H4 (cell line): Measurements from ENCODE around the gene MARCHF2. TPM values are rescaled to one million over a fixed set of nuclear protein-coding genes. Genes with fewer than 3 reads are reported as not detected.

Experiments used
- DNase-seq: peaks from one replicate; pipeline ENCODE4 v3.0.0-alpha.2; 2015; ENCODE audit warnings: low spot score
- total RNA-seq: library from RNA; depleted of rRNA; stranded (reverse); fragments of >200 nt; shearing (Covaris generic); gene quantifications from 2 replicates; pipeline ENCODE4 v1.2.3, GENCODE V29; 2014

The MARCHF2 gene
- total RNA-seq, 1 experiment from 2014 or later, result 30.6 TPM

DNA sequence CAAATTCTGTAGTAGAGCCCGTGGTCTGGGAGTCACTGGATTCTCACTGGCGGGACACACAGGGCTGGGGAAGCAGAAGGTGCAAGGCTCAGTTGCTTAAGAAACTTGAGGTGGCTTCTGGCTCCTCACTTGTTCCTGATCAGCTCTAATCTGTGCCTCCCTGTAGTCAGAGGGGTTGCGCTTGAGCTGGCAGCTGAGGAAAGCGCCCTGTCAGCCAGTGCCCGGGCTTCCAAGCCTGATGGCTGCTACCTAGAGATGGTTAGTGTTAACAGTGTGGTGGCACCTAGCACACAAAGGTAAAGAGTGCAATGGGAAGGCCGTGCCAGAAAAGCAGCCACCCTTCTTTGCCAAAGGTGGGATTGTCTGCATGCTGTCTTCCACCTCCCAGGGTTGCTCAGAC lies 40.5 kb downstream of the MARCHF2 start:
- DNase-seq, result no peak

DNA sequence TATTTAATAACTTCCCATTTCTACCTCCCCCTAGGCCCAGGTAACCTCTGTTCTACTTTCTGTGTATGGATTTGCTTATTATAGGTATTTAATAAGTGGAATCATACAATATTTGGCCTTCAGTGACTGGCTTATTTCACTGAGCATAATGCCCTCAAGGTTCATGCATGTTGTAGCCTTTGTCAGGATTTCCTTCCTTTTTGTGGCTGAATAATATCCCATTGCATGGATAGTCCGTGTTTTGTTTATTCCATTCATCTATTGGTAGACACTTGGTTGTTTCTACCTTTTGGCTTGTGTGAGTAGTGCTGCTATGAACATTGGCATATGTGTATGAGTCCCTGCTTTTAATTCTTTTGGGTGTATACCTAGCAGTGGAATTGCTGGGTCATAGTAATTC lies 41.1 kb downstream of the MARCHF2 start:
- DNase-seq, result no peak

DNA sequence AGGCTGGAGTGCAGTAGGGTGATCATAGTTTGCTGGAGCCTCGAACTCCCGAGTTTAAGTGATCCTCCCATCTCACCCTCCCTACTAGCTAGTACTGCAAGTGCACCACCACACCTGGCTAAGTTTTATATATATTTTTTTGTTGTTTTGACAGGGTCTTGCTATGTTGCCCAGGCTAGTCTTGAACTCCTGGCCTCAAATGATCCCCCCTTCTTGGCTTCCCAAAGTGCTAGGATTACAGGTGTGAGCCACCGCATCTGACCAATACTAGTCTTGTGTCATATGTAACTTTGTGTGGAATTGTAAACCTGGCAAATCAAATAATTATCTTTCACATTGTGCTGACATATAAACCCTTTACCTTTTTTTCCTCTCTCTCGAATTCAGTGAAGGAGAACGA lies 41.9 kb downstream of the MARCHF2 start:
- no peak for DNase-seq

DNA sequence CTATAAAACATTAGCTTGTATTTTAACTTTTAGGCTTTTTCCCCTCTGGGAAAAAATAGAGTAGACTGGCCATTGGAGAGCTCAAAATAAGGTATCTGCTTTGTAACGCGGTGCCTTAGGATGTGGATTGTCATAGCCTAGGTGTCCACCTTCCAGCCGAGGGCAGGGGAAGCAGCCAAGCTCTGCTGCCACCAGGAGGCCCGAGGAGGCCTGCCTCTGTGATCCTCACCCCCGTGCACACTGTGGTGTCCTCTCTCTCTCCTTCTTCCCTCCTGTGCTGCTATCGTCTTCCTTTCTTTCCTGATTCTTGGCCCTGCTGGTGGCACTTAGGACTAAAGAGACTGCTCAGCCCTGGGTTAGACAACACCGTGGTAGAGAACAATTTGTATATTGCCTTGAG lies 43.0 kb downstream of the MARCHF2 start:
- DNase-seq, result no peak

DNA sequence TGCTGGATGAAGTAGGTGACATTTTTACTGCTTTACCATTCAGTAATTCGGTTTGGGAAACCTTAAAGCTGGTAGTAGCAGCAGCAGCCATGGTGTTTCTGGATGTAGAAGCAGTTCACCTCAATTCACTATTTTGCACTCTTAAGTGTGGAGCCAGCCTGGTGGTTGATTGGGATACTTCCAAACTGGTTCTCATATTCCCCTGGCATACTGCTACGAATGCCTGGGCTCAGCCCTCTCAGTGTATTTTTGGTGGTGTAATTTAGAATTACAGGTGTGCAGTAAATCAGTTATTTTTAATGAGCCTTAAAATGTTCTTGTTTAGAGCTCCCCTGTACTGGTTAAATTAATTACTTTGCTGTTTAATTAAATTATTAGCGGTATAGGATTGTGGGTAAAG lies 44.1 kb downstream of the MARCHF2 start:
- DNase-seq, result no peak

DNA sequence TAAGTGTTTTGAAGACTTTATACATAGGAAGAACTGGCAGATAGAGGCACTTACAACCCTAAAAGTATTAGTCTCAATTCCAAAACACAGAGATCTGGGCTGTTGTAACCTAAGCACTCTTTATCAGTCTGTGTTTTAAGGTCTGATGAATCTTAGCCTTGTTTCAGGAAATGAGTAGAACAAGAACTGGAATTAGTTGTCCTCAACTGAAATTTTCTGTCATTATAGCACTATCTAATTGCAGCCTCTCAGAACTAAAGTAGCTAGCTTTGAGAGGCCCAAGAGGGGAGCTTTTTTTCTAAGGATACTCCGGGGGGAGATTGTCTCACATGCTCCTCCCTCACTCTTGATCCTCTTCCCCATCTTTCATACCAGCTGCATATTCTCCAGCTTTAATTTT lies 44.7 kb downstream of the MARCHF2 start:
- no peak for DNase-seq

DNA sequence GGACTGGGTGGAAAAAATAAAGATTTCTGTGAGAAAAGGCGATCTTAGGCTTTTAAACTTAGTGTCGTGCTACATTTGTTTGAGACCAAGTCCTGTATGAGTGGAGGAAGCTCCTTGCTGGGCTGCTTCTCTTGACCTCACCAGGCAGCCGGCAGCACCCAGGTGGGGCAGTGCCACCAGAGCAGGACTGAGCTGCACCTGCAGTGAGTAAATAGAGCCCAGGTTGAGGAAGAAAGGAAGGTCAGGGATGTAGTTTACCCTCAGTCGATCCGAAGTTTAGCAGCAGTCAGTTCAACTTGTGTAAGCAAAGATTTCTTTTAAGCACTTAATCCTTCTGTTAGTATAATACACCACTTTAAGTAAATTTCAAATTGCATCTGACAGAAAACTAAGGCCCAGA lies 45.3 kb downstream of the MARCHF2 start:
- no peak for DNase-seq

DNA sequence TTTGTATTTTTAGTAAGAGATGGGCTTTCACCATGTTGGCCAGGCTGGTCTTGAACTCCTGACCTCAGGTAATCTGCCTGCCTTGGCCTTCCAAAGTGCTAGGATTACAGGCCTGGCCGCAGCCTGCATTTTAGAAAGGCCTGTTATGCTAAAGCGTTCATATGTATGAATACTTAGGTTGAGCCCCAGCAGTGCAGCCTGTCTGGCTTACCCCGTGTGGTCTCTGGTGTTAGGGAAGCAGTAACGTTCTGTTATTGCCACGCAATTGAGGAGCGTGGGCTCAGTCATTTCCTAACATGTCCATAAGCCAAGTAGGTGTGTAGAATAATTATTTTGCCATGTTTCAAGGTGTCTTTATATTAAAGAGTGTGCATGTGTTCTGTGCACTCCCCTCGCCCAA lies 46.0 kb downstream of the MARCHF2 start:
- DNase-seq, result no peak

DNA sequence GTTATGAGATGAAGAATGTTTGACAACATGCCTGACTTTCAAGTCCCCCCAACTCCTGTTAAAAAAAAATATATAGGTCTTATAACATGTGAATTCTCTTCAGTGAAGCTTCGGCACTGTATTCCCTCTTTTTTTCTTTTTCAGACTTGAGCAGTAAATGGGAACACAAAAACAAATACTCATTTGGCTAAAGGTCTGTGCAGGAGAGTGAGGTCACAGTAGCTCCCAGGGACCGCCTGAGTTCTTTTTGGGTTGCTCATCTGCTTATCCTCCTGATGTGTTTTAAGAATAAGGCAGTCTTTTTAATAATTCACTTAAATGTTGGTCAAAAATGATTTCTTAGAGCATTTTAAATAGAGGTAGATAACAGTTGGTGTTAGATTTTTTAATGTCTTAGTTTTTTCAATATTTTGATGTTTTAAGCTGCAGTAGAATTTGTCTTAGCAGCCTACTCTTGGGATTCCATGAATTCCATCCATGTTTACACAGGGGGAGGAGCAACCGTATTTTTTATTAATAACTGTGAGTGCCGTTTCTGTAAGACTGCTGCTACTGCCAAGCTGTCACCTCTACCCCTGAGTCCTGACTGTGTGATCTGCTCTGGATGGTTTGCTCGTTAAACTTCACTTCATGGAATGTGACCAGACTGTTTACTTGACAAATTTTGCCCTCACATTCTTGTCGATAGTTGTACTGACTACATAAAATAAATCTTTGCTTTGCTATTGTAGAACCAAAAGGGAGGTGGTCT lies 46.6 kb downstream of the MARCHF2 start:
- DNase-seq, result no peak

DNA sequence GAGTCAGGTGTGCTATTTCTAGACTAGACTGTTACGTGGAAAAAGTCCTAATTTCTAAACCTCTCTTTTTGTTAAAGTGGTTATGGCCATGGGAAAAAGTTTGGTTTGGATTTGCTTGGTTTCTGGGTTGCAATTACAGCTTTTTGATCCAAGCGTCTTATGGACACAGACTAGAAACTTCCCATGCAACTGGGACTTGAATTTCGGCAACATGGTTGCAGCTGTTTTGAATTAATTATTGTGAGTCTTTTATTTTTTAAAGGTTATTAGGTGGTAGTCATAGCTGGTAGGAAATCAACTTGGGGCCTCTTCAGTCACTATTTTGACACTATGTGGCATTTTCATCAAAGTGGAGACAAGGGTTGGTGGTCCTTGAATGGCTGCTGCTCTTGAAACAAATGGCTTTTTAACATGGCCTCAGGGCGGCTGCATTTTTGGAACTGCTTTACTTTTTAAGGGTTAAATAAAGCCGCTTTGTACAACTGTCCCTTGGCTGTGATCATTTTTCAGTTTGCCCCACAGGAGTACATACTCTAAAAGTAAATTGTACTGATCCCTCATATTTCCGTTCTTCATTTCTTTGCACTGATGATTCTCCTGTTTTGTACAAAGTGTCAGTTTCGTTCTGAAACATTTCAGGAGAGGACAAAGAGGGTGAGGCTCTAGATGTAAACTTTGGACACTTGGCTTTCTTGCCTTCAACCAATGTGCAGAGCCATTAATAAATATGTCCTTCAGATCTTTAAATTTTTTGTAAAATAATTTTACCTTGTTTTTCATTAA lies 47.6 kb downstream of the MARCHF2 start:
- DNase-seq, result no peak

DNA sequence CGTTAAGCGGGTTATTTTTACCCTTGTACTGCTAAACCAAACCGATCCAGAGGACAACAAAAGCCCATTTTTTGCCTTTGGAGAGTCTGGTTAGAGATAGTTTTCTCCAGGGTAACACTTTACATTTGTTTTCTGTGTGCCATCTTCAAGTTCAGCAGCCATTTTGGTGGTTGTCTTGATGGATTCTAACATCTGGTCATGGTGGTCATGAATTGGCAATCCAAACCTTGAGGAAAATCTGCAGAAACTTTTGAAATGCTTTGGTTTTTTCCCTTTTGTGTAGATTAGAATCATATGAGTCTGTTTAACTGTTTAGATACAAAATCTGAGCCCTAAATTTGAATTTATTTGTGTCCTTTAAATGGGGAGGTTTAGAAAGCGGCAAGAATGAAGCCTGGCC lies 48.3 kb downstream of the MARCHF2 start:
- DNase-seq, result no peak

DNA sequence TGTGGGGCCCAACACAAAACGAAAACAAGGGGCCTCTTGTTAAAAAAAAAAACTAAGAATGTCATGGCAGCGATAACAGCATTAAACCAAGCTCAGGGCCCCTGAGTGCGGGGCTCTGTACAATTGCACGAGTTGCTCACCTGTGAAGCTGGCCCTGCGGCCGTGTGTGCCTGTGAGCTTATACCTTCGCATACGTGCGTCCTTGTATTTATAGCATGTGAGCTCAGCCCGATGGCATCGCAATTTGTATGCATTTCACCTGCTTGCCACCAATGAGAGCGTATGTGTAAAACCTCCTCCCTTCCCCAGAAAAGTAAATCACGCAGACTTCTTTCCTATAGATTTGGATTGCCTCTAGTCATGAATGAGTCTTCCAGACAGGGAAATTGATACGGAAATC lies 48.8 kb downstream of the MARCHF2 start:
- no peak for DNase-seq

DNA sequence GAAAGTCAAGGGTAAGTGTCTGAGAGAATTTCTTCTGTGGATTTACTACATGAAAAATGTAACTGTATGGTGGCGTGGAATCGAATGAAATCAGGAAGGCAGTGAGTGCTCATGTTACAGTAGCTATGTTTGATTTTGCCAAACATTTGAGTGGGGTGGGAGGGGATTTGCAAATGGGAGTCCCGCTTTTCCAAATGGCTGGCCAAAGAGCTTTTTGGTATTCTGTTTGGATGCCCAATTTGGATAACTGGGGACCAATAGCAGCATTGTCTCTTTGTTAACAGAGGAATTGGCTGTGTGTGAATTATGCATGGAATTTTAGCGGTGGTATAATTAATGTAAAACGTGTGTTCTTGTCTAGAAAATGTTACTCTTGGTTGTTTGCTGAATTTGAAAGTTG lies 49.5 kb downstream of the MARCHF2 start:
- DNase-seq, result no peak

DNA sequence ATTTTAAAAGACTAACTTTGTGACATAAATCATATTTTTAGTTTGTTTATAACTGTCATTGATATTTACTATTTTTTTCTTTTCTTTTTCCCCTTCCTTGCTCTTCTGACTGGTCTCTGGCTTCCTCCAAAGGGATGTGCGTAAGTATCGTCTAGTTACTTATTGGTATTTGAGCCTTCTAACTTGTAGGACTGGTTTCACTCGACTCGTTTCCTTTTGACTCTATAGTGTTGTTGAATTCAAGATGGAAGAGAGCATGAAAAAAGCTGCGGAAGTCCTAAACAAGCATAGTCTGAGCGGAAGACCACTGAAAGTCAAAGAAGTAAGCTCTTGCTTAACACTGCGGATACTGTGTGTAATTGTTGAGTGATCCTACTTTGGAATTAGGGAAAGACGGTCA lies 50.3 kb downstream of the MARCHF2 start:
- no peak for DNase-seq

DNA sequence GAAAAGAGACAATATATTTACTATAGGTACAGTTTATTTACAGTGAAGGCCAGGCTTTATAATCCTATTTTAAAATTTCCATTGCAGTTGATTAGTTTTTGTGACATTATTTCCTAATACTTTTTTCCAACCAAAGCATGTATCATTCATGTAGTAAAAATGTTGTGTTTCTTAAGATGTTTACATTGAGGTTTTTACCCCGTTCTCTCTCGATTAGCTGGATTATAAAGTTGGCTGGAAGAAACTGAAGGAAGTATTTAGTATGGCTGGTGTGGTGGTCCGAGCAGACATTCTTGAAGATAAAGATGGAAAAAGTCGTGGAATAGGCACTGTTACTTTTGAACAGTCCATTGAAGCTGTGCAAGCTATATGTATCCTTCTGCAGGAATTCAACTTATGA lies 52.9 kb downstream of the MARCHF2 start:
- DNase-seq, result no peak

DNA sequence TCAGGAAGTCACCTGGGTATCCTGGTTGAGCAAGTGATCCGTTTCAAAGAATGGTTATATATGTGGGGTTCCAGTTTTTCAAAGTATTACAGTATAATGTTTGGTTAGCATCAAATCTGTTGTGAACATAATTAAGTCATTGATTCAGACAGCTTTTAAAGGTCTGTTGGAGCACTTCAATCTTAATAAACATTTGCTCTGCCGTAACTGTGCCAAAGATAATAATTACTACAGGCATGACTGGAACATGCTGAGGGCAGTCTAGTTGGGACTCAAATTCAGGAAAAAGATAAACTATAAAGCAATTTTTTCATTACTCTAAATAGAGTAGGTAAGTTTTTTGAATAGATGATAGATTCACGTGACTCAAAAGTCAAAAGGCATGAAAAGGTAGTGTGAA lies 55.0 kb downstream of the MARCHF2 start:
- DNase-seq, result no peak

DNA sequence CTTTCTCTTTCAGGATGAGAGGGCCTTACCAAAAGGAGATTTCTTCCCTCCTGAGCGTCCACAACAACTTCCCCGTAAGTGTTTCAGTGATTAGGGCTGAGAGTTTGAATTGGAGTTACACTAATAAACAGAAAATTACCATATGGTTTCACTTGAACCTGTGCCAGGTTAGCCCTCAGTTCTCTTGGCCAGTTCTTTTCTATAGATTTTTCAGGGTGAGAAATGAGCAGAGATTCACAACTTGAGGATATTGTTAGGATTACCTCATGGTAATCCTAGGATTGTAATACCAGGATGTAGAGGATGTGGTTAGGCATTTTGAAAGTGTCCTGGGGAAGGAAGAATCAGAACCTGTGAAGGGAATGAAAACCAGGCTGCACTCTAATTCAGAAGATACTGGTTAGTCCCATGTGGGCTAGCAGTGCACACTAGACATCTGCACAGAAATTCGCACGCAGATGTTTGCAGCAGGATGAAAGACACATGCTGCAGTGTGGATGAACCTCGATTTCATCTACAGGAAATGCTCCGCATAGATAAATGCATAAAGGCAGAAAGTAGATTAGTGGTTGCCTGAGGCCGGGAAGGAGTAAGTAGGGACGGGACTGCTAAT lies 55.8 kb downstream of the MARCHF2 start:
- DNase-seq, result no peak

DNA sequence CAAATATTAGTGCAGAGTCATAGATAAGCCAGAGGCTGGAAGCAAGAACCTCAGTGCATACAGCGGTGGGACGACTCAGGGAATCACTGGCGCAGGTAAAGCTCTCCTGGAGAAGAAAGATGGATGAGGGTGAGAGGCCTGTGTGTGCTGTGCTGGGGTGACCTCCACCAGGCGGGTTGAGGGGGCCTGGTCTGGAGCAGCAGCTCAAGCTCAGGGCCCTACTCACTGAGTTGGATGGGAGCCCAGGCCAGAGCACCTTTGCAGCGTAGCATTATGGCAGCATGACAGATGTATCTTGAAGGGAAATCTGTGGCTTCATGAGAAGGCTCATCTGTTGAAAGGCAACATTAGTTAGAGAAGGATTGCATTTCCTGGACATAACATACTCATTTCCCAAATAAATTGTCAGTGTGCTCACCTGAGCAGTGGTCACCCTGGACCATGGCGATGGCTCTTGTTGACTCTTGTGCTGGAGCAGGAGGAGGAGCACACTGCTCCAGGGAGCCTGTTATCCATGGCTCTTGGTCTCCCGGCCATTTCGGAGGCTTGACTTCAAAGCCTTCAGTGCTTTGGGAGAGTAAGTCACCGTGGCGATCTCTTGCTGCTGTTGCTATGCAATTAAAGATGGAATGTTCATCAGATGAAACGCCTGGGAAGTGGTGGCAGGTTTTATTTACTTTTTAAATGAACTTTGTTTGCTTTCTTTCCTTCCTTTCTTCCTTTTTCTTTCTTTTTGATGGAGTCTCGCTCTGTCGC lies 56.7 kb downstream of the MARCHF2 start:
- no peak for DNase-seq

DNA sequence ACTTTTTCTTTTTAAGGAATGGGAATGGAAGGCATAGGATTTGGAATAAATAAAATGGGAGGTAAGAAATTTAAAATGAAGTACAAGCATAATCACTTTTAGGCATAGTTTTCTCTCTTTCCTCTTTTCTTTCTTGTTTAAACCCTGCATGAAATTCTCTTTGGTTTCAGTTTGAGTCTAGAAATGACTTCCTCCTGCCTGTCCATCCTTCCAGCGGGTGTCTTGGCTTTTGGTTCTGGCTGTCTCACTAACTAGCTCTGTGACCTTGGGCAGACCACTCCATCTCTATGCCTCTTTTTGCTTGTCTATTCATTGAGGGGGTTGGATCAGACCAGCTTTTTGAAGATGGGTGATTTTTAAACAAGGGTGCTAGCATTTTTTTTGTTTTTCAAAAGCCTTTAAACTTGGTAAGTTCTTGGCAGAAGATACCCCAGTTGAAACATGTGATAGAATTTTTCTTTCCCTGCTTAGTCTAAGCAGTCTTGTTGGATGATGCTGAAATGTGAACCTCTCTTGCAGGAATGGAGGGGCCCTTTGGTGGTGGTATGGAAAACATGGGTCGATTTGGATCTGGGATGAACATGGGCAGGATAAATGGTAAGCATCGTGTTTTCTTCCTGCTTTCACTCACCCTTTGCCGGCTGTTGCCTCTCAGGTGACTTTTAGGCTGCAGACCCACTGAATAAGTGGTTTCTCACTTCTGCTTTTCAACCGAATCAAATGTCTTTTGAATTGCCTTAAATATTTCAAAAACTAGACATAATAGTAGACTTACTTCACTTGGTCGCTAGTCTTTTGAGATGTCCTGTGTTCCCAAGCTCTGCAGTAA lies 60.8 kb downstream of the MARCHF2 start:
- DNase-seq, result no peak

DNA sequence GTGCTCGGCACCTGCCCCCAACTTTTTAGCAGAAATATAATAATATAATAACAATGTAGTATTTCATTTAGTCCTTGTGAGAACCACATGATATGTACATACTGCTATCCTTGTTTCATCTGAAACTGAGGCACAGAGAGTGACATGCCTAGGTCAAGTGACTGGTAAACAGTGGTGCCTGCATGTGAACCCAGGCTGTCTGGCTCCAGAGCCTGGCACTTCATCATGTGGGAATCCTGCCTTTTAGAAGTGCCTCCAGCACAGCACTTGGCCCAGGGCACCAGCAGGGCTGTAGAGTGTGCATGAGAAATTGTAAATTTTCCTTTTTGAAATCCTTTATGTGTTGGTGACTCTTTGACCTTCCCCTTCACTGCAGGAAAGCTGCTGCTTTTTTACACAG lies 61.9 kb downstream of the MARCHF2 start:
- no peak for DNase-seq

DNA sequence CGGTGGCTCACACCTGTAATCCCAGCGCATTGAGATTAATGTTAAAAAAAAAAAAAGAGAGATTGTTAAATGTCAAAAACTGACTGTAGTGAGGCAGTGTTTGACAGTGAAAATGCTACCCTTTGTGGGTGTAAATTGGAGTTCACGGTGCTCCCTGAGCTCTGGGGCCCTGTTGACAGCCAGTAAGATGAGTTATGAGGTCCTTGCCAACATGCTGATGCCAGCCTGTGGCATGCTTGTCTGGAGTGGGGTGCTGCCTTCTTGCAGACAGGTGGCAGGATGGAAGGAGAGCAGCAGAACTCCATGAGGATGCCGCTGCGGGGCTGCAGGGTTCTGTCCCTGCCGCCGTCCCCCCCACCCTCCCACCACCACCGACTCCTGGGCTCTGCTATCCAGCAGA lies 63.4 kb downstream of the MARCHF2 start:
- DNase-seq, result no peak
